ENCODE data around the gene EVA1A. TPM values are rescaled to one million over a fixed set of nuclear protein-coding genes. Genes with fewer than 3 reads are reported as not detected.

EVA1A gene
- total RNA-seq, 1 experiment from 2014 or later, result 0.68 TPM

DNA sequence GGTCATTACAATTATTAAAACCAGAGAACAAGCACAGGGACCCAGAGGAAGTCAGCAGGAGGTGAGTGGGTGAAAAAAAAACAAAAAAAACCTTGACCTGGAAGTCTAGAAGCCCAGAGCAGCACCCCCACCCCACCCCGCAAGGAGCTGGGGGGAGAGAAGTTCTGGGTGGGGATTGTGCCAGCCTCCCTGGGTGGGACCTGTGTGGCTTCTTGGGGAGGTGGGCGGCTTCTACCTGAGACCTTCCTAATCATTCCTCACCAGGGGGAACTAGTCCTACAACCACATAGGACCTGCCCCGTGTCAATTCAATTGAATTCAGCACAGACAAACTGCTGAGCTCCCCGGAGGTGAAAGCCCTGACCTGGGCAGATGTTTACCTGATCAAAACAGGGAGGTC lies 17.3 kb downstream of the EVA1A start:
- H3K56ac ChIP-seq (ENCODE audit: insufficient read length, low read depth, low read length), result no peak overlapping the region
- TF ChIP-seq, protein P1, sequence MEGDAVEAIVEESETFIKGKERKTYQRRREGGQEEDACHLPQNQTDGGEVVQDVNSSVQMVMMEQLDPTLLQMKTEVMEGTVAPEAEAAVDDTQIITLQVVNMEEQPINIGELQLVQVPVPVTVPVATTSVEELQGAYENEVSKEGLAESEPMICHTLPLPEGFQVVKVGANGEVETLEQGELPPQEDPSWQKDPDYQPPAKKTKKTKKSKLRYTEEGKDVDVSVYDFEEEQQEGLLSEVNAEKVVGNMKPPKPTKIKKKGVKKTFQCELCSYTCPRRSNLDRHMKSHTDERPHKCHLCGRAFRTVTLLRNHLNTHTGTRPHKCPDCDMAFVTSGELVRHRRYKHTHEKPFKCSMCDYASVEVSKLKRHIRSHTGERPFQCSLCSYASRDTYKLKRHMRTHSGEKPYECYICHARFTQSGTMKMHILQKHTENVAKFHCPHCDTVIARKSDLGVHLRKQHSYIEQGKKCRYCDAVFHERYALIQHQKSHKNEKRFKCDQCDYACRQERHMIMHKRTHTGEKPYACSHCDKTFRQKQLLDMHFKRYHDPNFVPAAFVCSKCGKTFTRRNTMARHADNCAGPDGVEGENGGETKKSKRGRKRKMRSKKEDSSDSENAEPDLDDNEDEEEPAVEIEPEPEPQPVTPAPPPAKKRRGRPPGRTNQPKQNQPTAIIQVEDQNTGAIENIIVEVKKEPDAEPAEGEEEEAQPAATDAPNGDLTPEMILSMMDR (conservative IDR thresholded peaks at IDR 0.05), result no peak
- no CpG with 5 or more reads among the region's 4 CpGs for WGBS (ENCODE audit: extremely low coverage, insufficient read length, low lambda C conversion rate)

More for the DNA sequence above, 17.3 kb downstream of the EVA1A start:
- no peak overlapping the region for H2BK20ac ChIP-seq (ENCODE audit: low read depth, low read length, poor library complexity, severe bottlenecking)
- H4K91ac ChIP-seq (ENCODE audit: insufficient read length, low read depth, low read length), result no peak overlapping the region
- no peak overlapping the region for H3K27ac ChIP-seq (ENCODE audit: insufficient read length, low read depth, low read length)
- Mint-ChIP-seq H3K4me1 (peaks cover 6 to 10% of the 10 kb centered on the region in 2 experiments), H3K27ac (no peak overlapping the region), H3K4me3 (no peak overlapping the region), H3K27me3 (ENCODE audit: low read depth) (no peaks in the 10 kb centered on the region), H3K9me3 (peaks cover 0 to 2% of the 10 kb centered on the region in 2 experiments; a peak in 2 of 5 replicates), H3K36me3 (ENCODE audit: insufficient read depth in 1 of 3, low read depth in 3 of 3) (peaks cover 0 to 10% (median 8%) of the 10 kb centered on the region in 3 experiments; a peak in 4 of 7 replicates)
- 0 out of 2 replicates have a peak, but pooled peaks cover 2% of the 10 kb centered on the region for H3K4me1 ChIP-seq (ENCODE audit: insufficient read depth, low read length)
- no peak overlapping the region for H3K9ac ChIP-seq (ENCODE audit: extremely low read depth, insufficient read length, low read length)
- H3K4me2 ChIP-seq (ENCODE audit: insufficient read depth, insufficient read length, low read length), result no peak overlapping the region
- H2BK15ac ChIP-seq (ENCODE audit: low read depth, low read length), result no peak overlapping the region
- H4K8ac ChIP-seq (replicated peaks; ENCODE audit: insufficient read length, low read depth, low read length), result no peak overlapping the region
- no peak overlapping the region for H2AK5ac ChIP-seq (ENCODE audit: insufficient read length, low read length)
- no peak overlapping the region for H2BK120ac ChIP-seq (ENCODE audit: low read depth, low read length, poor library complexity, severe bottlenecking)
- H3K9me3 ChIP-seq (ENCODE audit: control insufficient read depth, low read depth, low read length), result no peaks in the 10 kb centered on the region
- H3K23me2 ChIP-seq (ENCODE audit: insufficient read length, low read depth, low read length, poor library complexity, severe bottlenecking), result no peaks in the 10 kb centered on the region
- no peak overlapping the region for H3K4ac ChIP-seq (ENCODE audit: low read depth, low read length)
- DNase-seq, result no peak
- no peak overlapping the region for H2BK5ac ChIP-seq (ENCODE audit: insufficient read length, low read length)
- H3K27me3 ChIP-seq (ENCODE audit: insufficient read depth, low read length), result no peaks in the 10 kb centered on the region
- H4K20me1 ChIP-seq (ENCODE audit: control insufficient read depth, insufficient read depth, insufficient read length), result no peaks in the 10 kb centered on the region
- H3K79me2 ChIP-seq (ENCODE audit: insufficient read depth, low read length), result no peaks in the 10 kb centered on the region
- no peak overlapping the region for H4K5ac ChIP-seq (ENCODE audit: insufficient read length, low read depth, low read length)
- H2AFZ ChIP-seq (ENCODE audit: low read length), result no peak overlapping the region
- no peak overlapping the region for H3T11ph ChIP-seq (ENCODE audit: low read length)
- no peak overlapping the region for H3K18ac ChIP-seq (ENCODE audit: insufficient read length, low read depth, low read length)
- H3K23ac ChIP-seq (ENCODE audit: insufficient read length, low read depth, low read length), result no peak overlapping the region
- no peak overlapping the region for H3K14ac ChIP-seq (ENCODE audit: insufficient read depth, low read length)
- H2BK12ac ChIP-seq (ENCODE audit: insufficient read length, low read depth, low read length), result no peak overlapping the region
- H3K79me1 ChIP-seq (ENCODE audit: insufficient read depth, low read depth, low read length, poor library complexity, severe bottlenecking), result no peaks in the 10 kb centered on the region

All from H9 (cell line).